ENCODE results near the gene GNA12.

DNA sequence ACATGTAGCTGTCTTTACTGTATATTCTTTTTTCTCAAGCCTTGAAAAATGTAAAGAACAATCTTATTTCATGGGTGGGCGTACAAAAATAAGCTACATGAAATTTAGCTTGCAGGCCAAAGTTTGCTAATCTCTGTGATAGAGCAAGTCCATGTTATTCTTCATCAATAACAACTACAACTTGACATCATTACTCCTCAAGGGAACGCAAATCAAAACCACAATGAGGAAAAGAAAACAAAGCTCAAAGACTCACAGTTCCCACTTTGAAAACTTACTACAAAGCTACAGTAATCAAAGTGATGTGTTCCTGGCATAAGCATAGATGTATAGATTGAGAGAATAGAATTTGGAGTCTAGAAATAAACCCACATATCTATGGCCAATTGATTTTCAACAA, 62.5 kb downstream of the GNA12 start:
- TF ChIP-seq, protein P1, sequence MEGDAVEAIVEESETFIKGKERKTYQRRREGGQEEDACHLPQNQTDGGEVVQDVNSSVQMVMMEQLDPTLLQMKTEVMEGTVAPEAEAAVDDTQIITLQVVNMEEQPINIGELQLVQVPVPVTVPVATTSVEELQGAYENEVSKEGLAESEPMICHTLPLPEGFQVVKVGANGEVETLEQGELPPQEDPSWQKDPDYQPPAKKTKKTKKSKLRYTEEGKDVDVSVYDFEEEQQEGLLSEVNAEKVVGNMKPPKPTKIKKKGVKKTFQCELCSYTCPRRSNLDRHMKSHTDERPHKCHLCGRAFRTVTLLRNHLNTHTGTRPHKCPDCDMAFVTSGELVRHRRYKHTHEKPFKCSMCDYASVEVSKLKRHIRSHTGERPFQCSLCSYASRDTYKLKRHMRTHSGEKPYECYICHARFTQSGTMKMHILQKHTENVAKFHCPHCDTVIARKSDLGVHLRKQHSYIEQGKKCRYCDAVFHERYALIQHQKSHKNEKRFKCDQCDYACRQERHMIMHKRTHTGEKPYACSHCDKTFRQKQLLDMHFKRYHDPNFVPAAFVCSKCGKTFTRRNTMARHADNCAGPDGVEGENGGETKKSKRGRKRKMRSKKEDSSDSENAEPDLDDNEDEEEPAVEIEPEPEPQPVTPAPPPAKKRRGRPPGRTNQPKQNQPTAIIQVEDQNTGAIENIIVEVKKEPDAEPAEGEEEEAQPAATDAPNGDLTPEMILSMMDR (IDR thresholded peaks at IDR 0.05): no peak
- TF ChIP-seq POLR2A (IDR thresholded peaks at IDR 0.05): no peak
